Ovary (tissue), 9 donors: ENCODE measurements around the gene CRB1. TPM values are rescaled to one million over a fixed set of nuclear protein-coding genes. Genes with fewer than 3 reads are reported as not detected.

Experiments used
- DNase-seq, 5 donors: peaks; one replicate each; pipeline ENCODE4 v3.0.0-alpha.2; 2019 to 2020
- H3K27ac ChIP-seq, 2 donors: fragments of 200-600 bp; one replicate each; pipeline versions ENCODE4 v1.5.1 to v1.8.0; 2019 to 2022
- H3K27me3 ChIP-seq: fragments of 200-600 bp; one replicate; pipeline ENCODE4 v1.8.0; 2022
- H3K36me3 ChIP-seq: fragments of 200-600 bp; sonication (generic); one replicate; pipeline ENCODE4 v1.5.1; 2019
- H3K4me1 ChIP-seq: one replicate; pipeline ENCODE4 v1.8.1; 2013; ENCODE audit warnings: mild to moderate bottlenecking, moderate library complexity; ENCODE audit not compliant: insufficient read depth
- H3K4me3 ChIP-seq: fragments of 200-600 bp; sonication (generic); one replicate; pipeline ENCODE4 v1.5.1; 2017
- H3K9me3 ChIP-seq, 2 donors: fragments of 200-600 bp in 1 of 2; sonication (generic) in 1 of 2; one replicate each; pipeline versions ENCODE4 v1.5.1 to v1.8.1; 2013 to 2019; ENCODE audit warnings: mild to moderate bottlenecking in 1 of 2, moderate library complexity in 1 of 2
- EP300 ChIP-seq: sonication (generic); formaldehyde crosslinking; IDR thresholded peaks from one replicate; pipeline ENCODE4 v1.6.1; 2017; ENCODE audit warnings: antibody characterized with exemption
- POLR2A ChIP-seq: fragments of 450-650 bp; IDR thresholded peaks from one replicate; pipeline ENCODE4 v1.6.1; 2017; ENCODE audit warnings: antibody characterized with exemption, mild to moderate bottlenecking, moderate library complexity
- WGBS, 3 donors: extraction: QIAGEN DNeasy Blood & Tissue Kit in 1 of 3; methylation state at CpG; one replicate each; pipeline versions ENCODE4 v1.1.5 to v1.1.7; 2013 to 2017; 5-methylcytosine and 5-hydroxymethylcytosine counted together
- intact Hi-C, 4 donors: fragments of 100-400 bp; cut with DNase I; formaldehyde crosslinking; loops; one replicate each; pipeline versions ENCODE4 v1.11.0 to v1.15.1; 2022 to 2023
- polyA plus RNA-seq, 2 donors: library from polyadenylated mRNA; stranded (reverse); fragments of 200-250 nt in 1 of 2; fragments of 350-450 nt in 1 of 2; fragmentation: Illumina TruSeq in 1 of 2; extraction: RNeasy Lipid Tissue Mini Kit (QIAGEN cat#74804) in 1 of 2; gene quantifications; one replicate each; pipeline ENCODE4 v1.2.3, GENCODE V29; 2013 to 2014
- total RNA-seq, 7 donors: library from RNA; depleted of rRNA in 2 of 7; stranded (reverse); fragments of >200 nt in 2 of 7; fragmentation: NEBNext Ultra II Directional in 3 of 7; extraction: Animal tissue kit (Norgen Biotek cat#: 25700) in 3 of 7; gene quantifications; one replicate each; pipeline versions ENCODE4 v1.1.0 to v1.2.4, GENCODE V29; 2016 to 2023
- TF ChIP-seq, protein P1 (sequence below), 3 donors: fragments of 450-650 bp in 2 of 3; fragments of 200-600 bp in 1 of 3; IDR thresholded peaks; one replicate each; pipeline versions ENCODE4 v1.5.1 to v1.8.0; 2016 to 2022; ENCODE audit warnings: antibody characterized with exemption in 3 of 3, mild to moderate bottlenecking in 1 of 3
- donor health status: DM: no; HTN: no; CAD: no; lungs with moderate emphysema.
- donor health status: DM: no; HTN: no; CAD: no.
- donor health status: Bipolar disorder and iron deficiency.
- donor health status: DM: yes; HTN: yes; CAD: no.
- donor health status: DM: no; HTN: no; CAD: no.
- donor health status: DM: yes; HTN: yes; CAD: no.

Gene CRB1
- total and polyA plus RNA-seq, 9 donors = 0.60 to 4.0 (median 1.1) TPM

- Histone ChIP-seq H3K36me3 (no peaks in the 10 kb centered on the region), H3K9me3 (no peaks in the 10 kb centered on the region), H3K27me3 (no peaks in the 10 kb centered on the region), H3K27ac (no peak overlapping the region), H3K4me1 (no peaks in the 10 kb centered on the region), H3K4me3 (no peak overlapping the region)
- intact Hi-C loops = no loop called here
- TF ChIP-seq EP300 = no peak
- TF ChIP-seq, protein P1, sequence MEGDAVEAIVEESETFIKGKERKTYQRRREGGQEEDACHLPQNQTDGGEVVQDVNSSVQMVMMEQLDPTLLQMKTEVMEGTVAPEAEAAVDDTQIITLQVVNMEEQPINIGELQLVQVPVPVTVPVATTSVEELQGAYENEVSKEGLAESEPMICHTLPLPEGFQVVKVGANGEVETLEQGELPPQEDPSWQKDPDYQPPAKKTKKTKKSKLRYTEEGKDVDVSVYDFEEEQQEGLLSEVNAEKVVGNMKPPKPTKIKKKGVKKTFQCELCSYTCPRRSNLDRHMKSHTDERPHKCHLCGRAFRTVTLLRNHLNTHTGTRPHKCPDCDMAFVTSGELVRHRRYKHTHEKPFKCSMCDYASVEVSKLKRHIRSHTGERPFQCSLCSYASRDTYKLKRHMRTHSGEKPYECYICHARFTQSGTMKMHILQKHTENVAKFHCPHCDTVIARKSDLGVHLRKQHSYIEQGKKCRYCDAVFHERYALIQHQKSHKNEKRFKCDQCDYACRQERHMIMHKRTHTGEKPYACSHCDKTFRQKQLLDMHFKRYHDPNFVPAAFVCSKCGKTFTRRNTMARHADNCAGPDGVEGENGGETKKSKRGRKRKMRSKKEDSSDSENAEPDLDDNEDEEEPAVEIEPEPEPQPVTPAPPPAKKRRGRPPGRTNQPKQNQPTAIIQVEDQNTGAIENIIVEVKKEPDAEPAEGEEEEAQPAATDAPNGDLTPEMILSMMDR (IDR thresholded peaks at IDR 0.05) = no peak
- no peak for TF ChIP-seq POLR2A
- DNase-seq = no peak
- 46 to 56% (median 50%) methylated on average over 1 of the region's 1 CpG for WGBS, 3 donors
Observed at GRCh38 chr1:197224160-197224559, 43.9 kb upstream of the CRB1 start.

GRCh38 chr1:197225611-197226010, 42.4 kb upstream of the CRB1 start:
- Histone ChIP-seq H3K4me1 (no peaks in the 10 kb centered on the region), H3K27me3 (no peaks in the 10 kb centered on the region), H3K36me3 (no peaks in the 10 kb centered on the region), H3K4me3 (no peak overlapping the region), H3K27ac (no peak overlapping the region), H3K9me3 (no peaks in the 10 kb centered on the region)
- 51 to 74% (median 66%) methylated on average over 5 of the region's 5 CpGs for WGBS, 3 donors
- intact Hi-C loops = no loop called here
- TF ChIP-seq POLR2A (no peak), EP300 (no peak)
- TF ChIP-seq, protein P1 (IDR thresholded peaks at IDR 0.05) = no peak
- no peak for DNase-seq

DNA sequence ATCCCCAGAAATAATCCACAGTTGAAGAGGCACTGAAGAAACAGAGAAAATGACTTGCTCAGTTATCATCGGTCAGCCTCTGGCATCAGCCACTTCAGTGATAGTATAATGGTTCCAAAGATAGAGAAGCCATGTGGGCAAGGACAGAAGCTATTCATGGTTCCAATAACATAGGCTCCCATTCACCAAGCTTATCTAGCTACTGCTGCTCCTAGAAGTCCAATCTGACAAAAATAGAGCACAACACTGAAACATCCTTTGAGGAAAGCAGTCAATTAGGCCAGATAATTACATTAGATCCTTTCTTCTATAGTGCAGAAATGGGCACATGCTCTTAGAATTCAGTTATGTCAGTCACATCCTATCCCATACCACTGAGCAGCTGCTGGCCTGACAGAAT, 33.5 kb upstream of the CRB1 start:
- H3K4me1 ChIP-seq = no peaks in the 10 kb centered on the region
- no peak overlapping the region for H3K4me3 ChIP-seq
- no peak for DNase-seq
- TF ChIP-seq, protein P1 (IDR thresholded peaks at IDR 0.05) = no peak
- TF ChIP-seq EP300 = no peak
- no peak for TF ChIP-seq POLR2A
- no peaks in the 10 kb centered on the region for H3K36me3 ChIP-seq
- no peaks in the 10 kb centered on the region for H3K27me3 ChIP-seq
- WGBS, 3 donors = 74 to 97% (median 92%) methylated on average over 1 of the region's 1 CpG
- intact Hi-C loops = no loop called here
- H3K27ac ChIP-seq = no peak overlapping the region
- no peaks in the 10 kb centered on the region for H3K9me3 ChIP-seq

GRCh38 chr1:197235355-197235754, 32.7 kb upstream of the CRB1 start:
- Histone ChIP-seq H3K27ac (no peak overlapping the region), H3K36me3 (no peaks in the 10 kb centered on the region), H3K9me3 (no peaks in the 10 kb centered on the region), H3K4me3 (no peak overlapping the region), H3K4me1 (no peaks in the 10 kb centered on the region), H3K27me3 (no peaks in the 10 kb centered on the region)
- TF ChIP-seq EP300 = no peak
- no peak for DNase-seq
- WGBS, 3 donors = 89 to 98% (median 95%) methylated on average over 2 of the region's 2 CpGs
- intact Hi-C loops = no loop called here

- WGBS, 3 donors = 6 to 16% (median 9%) methylated on average over 1 of the region's 1 CpG
- intact Hi-C loops = no loop called here
- no peaks in the 10 kb centered on the region for H3K36me3 ChIP-seq
- H3K4me3 ChIP-seq = no peak overlapping the region
- DNase-seq = no peak
- H3K27ac ChIP-seq = no peak overlapping the region
- H3K4me1 ChIP-seq = no peaks in the 10 kb centered on the region
- no peaks in the 10 kb centered on the region for H3K27me3 ChIP-seq
- no peaks in the 10 kb centered on the region for H3K9me3 ChIP-seq
- no peak for TF ChIP-seq EP300
- no peak for TF ChIP-seq POLR2A
- TF ChIP-seq, protein P1 (IDR thresholded peaks at IDR 0.05) = no peak
Observed at GRCh38 chr1:197247465-197247864, 20.6 kb upstream of the CRB1 start.
